GM23338 (cell line): Measurements from ENCODE around the gene ASTE1. TPM values are rescaled to one million over a fixed set of nuclear protein-coding genes. Genes with fewer than 3 reads are reported as not detected.

Source experiments
- ATAC-seq: fragments of 200-7000 bp; cut with Tn5 transposase; 3 replicates; pipeline ENCODE4 v1.9.1; 2020
- DNase-seq: peaks from one replicate; pipeline ENCODE4 v3.0.0-alpha.2; 2015; ENCODE audit warnings: low spot score
- H2AFZ ChIP-seq: fragments of 200-600 bp; sonication (generic); 2 replicates; pipeline ENCODE4 v1.8.0; 2016; ENCODE audit warnings: antibody characterized with exemption, mild to moderate bottlenecking, moderate library complexity
- H3F3A ChIP-seq: fragments of 200-600 bp; sonication (generic); replicated peaks from 2 replicates; pipeline ENCODE4 v1.8.0; 2017; ENCODE audit warnings: antibody characterized with exemption, mixed run types, low read depth
- H3K27ac ChIP-seq: fragments of 200-600 bp; sonication (generic); 2 replicates; pipeline ENCODE4 v1.6.1; 2016; ENCODE audit warnings: low read depth
- H3K27me3 ChIP-seq: fragments of 200-600 bp; sonication (generic); 2 replicates; pipeline ENCODE4 v1.8.0; 2016; ENCODE audit warnings: mild to moderate bottlenecking, mixed run types, moderate library complexity; ENCODE audit not compliant: insufficient read depth
- H3K36me3 ChIP-seq: fragments of 200-600 bp; sonication (generic); 2 replicates; pipeline ENCODE4 v1.8.0; 2016; ENCODE audit warnings: mild to moderate bottlenecking; ENCODE audit not compliant: insufficient read depth
- H3K4me1 ChIP-seq: fragments of 200-600 bp; sonication (generic); 2 replicates; pipeline ENCODE4 v1.8.0; 2016; ENCODE audit warnings: mild to moderate bottlenecking, moderate library complexity; ENCODE audit not compliant: insufficient read depth
- H3K4me2 ChIP-seq: fragments of 200-600 bp; sonication (generic); 2 replicates; pipeline ENCODE4 v1.7.1; 2017; ENCODE audit warnings: mixed run types
- H3K4me3 ChIP-seq: fragments of 200-600 bp; sonication (generic); 2 replicates; pipeline ENCODE4 v1.6.1; 2016; ENCODE audit warnings: mixed run types
- H3K79me2 ChIP-seq: fragments of 200-600 bp; sonication (generic); replicated peaks from 2 replicates; pipeline ENCODE4 v1.8.0; 2017; ENCODE audit warnings: mild to moderate bottlenecking; ENCODE audit not compliant: insufficient read depth
- H3K9me2 ChIP-seq: fragments of 200-600 bp; sonication (generic); 2 replicates; pipeline ENCODE4 v1.8.0; 2017; ENCODE audit not compliant: insufficient read depth
- H4K20me1 ChIP-seq: fragments of 200-600 bp; sonication (generic); replicated peaks from 2 replicates; pipeline ENCODE4 v1.8.0; 2017; ENCODE audit warnings: mild to moderate bottlenecking; ENCODE audit not compliant: insufficient read depth
- H3K27ac Mint-ChIP-seq: 2 replicates; pipeline ENCODE4 v1.8.0; 2020; ENCODE audit warnings: inconsistent platforms, mild to moderate bottlenecking, moderate library complexity, mixed read lengths
- H3K27me3 Mint-ChIP-seq: 3 replicates; pipeline ENCODE4 v1.8.0; 2022; ENCODE audit warnings: low read depth, mild to moderate bottlenecking, moderate library complexity, mixed read lengths, inconsistent platforms; ENCODE audit not compliant: insufficient read depth, poor library complexity
- H3K36me3 Mint-ChIP-seq: 3 replicates; pipeline ENCODE4 v1.8.0; 2021; ENCODE audit warnings: low read depth, mild to moderate bottlenecking, inconsistent platforms, moderate library complexity, mixed read lengths
- H3K4me1 Mint-ChIP-seq: 3 replicates; pipeline ENCODE4 v1.8.0; 2020; ENCODE audit warnings: mild to moderate bottlenecking, inconsistent platforms, mixed read lengths
- H3K4me3 Mint-ChIP-seq: 3 replicates; pipeline ENCODE4 v1.8.0; 2021; ENCODE audit warnings: moderate library complexity, mild to moderate bottlenecking, inconsistent platforms, mixed read lengths
- H3K9me3 Mint-ChIP-seq: 3 replicates; pipeline ENCODE4 v1.8.0; 2020; ENCODE audit warnings: moderate library complexity, mild to moderate bottlenecking, inconsistent platforms, mixed read lengths
- CREB1 ChIP-seq: fragments of 250-450 bp; sonication (Bioruptor Pico); IDR thresholded peaks from 2 replicates; pipeline ENCODE4 v1.5.0; 2020; ENCODE audit warnings: low read depth, mild to moderate bottlenecking, moderate library complexity
- EZH2 ChIP-seq: fragments of 200-600 bp; sonication (generic); IDR thresholded peaks from one replicate; pipeline ENCODE4 v1.8.0; 2017; ENCODE audit warnings: antibody characterized with exemption, mild to moderate bottlenecking, low read depth; ENCODE audit not compliant: unreplicated experiment
- JUNB ChIP-seq: IDR thresholded peaks from one replicate; pipeline ENCODE4 v1.6.1; 2016; ENCODE audit warnings: antibody characterized with exemption; ENCODE audit not compliant: unreplicated experiment
- NANOG ChIP-seq: IDR thresholded peaks from 2 replicates; pipeline ENCODE4 v1.6.1; 2016; ENCODE audit warnings: antibody characterized with exemption, borderline replicate concordance
- POLR2AphosphoS5 ChIP-seq: IDR thresholded peaks from 2 replicates; pipeline ENCODE4 v1.6.1; 2016; ENCODE audit warnings: antibody characterized with exemption, low read depth
- STAT1 ChIP-seq: IDR thresholded peaks from one replicate; pipeline ENCODE4 v1.6.1; 2016; ENCODE audit warnings: antibody characterized with exemption; ENCODE audit not compliant: unreplicated experiment
- ZNF114 ChIP-seq: fragments of 250-450 bp; sonication (Bioruptor Pico); IDR thresholded peaks from 2 replicates; pipeline ENCODE4 v1.5.0; 2020; ENCODE audit warnings: mild to moderate bottlenecking, moderate library complexity
- ZNF331 ChIP-seq: fragments of 250-450 bp; sonication (Bioruptor Pico); IDR thresholded peaks from 2 replicates; pipeline ENCODE4 v1.5.0; 2020; ENCODE audit warnings: low read depth, mild to moderate bottlenecking, moderate library complexity
- polyA plus RNA-seq: library from polyadenylated mRNA; unstranded; fragments of >200 nt; fragmentation: Nextera tagmentation; extraction: Ambion mirVana; gene quantifications from 2 replicates; pipeline ENCODE4 v1.2.1, GENCODE V29; 2016
- total RNA-seq: library from RNA; depleted of rRNA; stranded (reverse); fragments of >200 nt; shearing (Covaris generic); gene quantifications from 2 replicates; pipeline ENCODE4 v1.2.3, GENCODE V29; 2014
- TF ChIP-seq, protein P1 (sequence below): IDR thresholded peaks from 2 replicates; pipeline ENCODE4 v1.6.1; 2016; ENCODE audit warnings: antibody characterized with exemption
- TF ChIP-seq, protein P2 (sequence below): IDR thresholded peaks from one replicate; pipeline ENCODE4 v1.6.1; 2018; ENCODE audit warnings: antibody characterized with exemption; ENCODE audit not compliant: unreplicated experiment
- TF ChIP-seq, protein P3 (sequence below), 2 experiments: fragments of 200-600 bp in 1 of 2; sonication (generic) in 1 of 2; conservative IDR thresholded peaks; 2 replicates each; pipeline versions ENCODE4 v1.5.1 to v1.6.1; 2016 to 2017; ENCODE audit warnings: antibody characterized with exemption in 2 of 2, low read depth in 2 of 2, mild to moderate bottlenecking in 2 of 2, moderate library complexity in 1 of 2
- TF ChIP-seq, protein P4 (sequence below): fragments of 250-450 bp; sonication (Bioruptor Pico); IDR thresholded peaks from 2 replicates; pipeline ENCODE4 v1.5.0; 2020; ENCODE audit warnings: mild to moderate bottlenecking, moderate library complexity

ASTE1 gene
- total and polyA plus RNA-seq, 2 experiments from 2014 or later = 4.9 to 8.9 TPM

DNA sequence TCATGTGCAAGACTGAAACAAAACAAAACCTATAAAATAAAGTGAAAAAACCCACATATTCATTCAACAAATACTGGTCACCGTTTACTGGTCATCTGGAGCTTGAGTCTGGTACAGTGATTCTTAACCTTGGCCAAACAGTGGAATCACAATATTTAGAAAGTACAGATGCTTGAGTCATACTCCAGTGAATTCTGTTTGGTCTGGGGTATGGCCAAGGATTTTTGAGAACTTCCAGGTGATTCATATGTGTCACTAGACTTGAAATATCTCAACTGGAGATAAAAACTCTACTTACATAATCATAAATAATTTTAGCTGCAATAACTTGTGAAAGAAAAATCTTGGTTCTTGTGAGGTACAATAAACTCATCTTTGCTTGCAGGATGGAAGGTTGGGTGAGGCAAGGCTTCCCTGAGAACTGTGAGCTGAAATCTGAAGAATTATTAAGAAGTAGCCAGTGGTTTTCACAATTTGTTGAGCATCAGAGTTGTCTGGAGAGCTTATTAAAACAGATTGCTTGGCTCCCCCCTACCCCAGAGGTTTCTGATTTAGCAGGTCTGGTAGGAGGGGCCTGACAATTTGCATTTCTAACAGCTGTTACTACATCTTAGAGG is 9.7 kb upstream of the ASTE1 start:
- Mint-ChIP-seq H3K9me3 (peaks cover under 1% of the 10 kb centered on the region; the same call in 1 of the 3 replicates), H3K4me1 (peaks cover 13% of the 10 kb centered on the region; the same call in 2 of the 3 replicates), H3K36me3 (peaks cover under 1% of the 10 kb centered on the region; the same call in 1 of the 3 replicates), H3K4me3 (no peak overlapping the region), H3K27me3 (no peaks in the 10 kb centered on the region), H3K27ac (no peak overlapping the region)
- ATAC-seq (no peak), DNase-seq (no peak)
- Histone ChIP-seq H2AFZ (no peak overlapping the region), H3F3A (no peaks in the 10 kb centered on the region), H3K27me3 (no peaks in the 10 kb centered on the region), H4K20me1 (no peaks in the 10 kb centered on the region), H3K27ac (no peak overlapping the region), H3K9me2 (no peaks in the 10 kb centered on the region), H3K4me2 (no peak overlapping the region), H3K4me3 (no peak overlapping the region), H3K36me3 (no peaks in the 10 kb centered on the region), H3K79me2 (no peaks in the 10 kb centered on the region), H3K4me1 (peaks cover under 1% of the 10 kb centered on the region; the same call in 1 of the 2 replicates)
- no peak for TF ChIP-seq EZH2
- TF ChIP-seq, protein P1, sequence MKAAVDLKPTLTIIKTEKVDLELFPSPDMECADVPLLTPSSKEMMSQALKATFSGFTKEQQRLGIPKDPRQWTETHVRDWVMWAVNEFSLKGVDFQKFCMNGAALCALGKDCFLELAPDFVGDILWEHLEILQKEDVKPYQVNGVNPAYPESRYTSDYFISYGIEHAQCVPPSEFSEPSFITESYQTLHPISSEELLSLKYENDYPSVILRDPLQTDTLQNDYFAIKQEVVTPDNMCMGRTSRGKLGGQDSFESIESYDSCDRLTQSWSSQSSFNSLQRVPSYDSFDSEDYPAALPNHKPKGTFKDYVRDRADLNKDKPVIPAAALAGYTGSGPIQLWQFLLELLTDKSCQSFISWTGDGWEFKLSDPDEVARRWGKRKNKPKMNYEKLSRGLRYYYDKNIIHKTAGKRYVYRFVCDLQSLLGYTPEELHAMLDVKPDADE = no peak
- no peak for TF ChIP-seq POLR2AphosphoS5
- TF ChIP-seq, protein P2, sequence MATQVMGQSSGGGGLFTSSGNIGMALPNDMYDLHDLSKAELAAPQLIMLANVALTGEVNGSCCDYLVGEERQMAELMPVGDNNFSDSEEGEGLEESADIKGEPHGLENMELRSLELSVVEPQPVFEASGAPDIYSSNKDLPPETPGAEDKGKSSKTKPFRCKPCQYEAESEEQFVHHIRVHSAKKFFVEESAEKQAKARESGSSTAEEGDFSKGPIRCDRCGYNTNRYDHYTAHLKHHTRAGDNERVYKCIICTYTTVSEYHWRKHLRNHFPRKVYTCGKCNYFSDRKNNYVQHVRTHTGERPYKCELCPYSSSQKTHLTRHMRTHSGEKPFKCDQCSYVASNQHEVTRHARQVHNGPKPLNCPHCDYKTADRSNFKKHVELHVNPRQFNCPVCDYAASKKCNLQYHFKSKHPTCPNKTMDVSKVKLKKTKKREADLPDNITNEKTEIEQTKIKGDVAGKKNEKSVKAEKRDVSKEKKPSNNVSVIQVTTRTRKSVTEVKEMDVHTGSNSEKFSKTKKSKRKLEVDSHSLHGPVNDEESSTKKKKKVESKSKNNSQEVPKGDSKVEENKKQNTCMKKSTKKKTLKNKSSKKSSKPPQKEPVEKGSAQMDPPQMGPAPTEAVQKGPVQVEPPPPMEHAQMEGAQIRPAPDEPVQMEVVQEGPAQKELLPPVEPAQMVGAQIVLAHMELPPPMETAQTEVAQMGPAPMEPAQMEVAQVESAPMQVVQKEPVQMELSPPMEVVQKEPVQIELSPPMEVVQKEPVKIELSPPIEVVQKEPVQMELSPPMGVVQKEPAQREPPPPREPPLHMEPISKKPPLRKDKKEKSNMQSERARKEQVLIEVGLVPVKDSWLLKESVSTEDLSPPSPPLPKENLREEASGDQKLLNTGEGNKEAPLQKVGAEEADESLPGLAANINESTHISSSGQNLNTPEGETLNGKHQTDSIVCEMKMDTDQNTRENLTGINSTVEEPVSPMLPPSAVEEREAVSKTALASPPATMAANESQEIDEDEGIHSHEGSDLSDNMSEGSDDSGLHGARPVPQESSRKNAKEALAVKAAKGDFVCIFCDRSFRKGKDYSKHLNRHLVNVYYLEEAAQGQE = no peak
- TF ChIP-seq JUNB = no peak
- TF ChIP-seq, protein P3, sequence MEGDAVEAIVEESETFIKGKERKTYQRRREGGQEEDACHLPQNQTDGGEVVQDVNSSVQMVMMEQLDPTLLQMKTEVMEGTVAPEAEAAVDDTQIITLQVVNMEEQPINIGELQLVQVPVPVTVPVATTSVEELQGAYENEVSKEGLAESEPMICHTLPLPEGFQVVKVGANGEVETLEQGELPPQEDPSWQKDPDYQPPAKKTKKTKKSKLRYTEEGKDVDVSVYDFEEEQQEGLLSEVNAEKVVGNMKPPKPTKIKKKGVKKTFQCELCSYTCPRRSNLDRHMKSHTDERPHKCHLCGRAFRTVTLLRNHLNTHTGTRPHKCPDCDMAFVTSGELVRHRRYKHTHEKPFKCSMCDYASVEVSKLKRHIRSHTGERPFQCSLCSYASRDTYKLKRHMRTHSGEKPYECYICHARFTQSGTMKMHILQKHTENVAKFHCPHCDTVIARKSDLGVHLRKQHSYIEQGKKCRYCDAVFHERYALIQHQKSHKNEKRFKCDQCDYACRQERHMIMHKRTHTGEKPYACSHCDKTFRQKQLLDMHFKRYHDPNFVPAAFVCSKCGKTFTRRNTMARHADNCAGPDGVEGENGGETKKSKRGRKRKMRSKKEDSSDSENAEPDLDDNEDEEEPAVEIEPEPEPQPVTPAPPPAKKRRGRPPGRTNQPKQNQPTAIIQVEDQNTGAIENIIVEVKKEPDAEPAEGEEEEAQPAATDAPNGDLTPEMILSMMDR (conservative IDR thresholded peaks at IDR 0.05; ENCODE audit: low read depth in 2 of 2) = no peak
- TF ChIP-seq STAT1 = no peak
- TF ChIP-seq ZNF114 = no peak
- TF ChIP-seq NANOG = no peak
- TF ChIP-seq, protein P4, sequence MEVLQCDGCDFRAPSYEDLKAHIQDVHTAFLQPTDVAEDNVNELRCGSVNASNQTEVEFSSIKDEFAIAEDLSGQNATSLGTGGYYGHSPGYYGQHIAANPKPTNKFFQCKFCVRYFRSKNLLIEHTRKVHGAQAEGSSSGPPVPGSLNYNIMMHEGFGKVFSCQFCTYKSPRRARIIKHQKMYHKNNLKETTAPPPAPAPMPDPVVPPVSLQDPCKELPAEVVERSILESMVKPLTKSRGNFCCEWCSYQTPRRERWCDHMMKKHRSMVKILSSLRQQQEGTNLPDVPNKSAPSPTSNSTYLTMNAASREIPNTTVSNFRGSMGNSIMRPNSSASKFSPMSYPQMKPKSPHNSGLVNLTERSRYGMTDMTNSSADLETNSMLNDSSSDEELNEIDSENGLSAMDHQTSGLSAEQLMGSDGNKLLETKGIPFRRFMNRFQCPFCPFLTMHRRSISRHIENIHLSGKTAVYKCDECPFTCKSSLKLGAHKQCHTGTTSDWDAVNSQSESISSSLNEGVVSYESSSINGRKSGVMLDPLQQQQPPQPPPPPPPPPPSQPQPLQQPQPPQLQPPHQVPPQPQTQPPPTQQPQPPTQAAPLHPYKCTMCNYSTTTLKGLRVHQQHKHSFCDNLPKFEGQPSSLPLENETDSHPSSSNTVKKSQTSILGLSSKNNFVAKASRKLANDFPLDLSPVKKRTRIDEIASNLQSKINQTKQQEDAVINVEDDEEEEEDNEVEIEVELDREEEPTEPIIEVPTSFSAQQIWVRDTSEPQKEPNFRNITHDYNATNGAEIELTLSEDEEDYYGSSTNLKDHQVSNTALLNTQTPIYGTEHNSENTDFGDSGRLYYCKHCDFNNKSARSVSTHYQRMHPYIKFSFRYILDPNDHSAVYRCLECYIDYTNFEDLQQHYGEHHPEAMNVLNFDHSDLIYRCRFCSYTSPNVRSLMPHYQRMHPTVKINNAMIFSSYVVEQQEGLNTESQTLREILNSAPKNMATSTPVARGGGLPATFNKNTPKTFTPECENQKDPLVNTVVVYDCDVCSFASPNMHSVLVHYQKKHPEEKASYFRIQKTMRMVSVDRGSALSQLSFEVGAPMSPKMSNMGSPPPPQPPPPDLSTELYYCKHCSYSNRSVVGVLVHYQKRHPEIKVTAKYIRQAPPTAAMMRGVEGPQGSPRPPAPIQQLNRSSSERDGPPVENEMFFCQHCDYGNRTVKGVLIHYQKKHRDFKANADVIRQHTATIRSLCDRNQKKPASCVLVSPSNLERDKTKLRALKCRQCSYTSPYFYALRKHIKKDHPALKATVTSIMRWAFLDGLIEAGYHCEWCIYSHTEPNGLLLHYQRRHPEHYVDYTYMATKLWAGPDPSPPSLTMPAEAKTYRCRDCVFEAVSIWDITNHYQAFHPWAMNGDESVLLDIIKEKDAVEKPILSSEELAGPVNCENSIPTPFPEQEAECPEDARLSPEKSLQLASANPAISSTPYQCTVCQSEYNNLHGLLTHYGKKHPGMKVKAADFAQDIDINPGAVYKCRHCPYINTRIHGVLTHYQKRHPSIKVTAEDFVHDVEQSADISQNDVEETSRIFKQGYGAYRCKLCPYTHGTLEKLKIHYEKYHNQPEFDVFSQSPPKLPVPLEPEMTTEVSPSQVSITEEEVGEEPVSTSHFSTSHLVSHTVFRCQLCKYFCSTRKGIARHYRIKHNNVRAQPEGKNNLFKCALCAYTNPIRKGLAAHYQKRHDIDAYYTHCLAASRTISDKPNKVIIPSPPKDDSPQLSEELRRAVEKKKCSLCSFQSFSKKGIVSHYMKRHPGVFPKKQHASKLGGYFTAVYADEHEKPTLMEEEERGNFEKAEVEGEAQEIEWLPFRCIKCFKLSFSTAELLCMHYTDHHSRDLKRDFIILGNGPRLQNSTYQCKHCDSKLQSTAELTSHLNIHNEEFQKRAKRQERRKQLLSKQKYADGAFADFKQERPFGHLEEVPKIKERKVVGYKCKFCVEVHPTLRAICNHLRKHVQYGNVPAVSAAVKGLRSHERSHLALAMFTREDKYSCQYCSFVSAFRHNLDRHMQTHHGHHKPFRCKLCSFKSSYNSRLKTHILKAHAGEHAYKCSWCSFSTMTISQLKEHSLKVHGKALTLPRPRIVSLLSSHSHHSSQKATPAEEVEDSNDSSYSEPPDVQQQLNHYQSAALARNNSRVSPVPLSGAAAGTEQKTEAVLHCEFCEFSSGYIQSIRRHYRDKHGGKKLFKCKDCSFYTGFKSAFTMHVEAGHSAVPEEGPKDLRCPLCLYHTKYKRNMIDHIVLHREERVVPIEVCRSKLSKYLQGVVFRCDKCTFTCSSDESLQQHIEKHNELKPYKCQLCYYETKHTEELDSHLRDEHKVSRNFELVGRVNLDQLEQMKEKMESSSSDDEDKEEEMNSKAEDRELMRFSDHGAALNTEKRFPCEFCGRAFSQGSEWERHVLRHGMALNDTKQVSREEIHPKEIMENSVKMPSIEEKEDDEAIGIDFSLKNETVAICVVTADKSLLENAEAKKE (CRISPR knock-in tag) = no peak
- no peak for TF ChIP-seq CREB1 (CRISPR knock-in tag)
- no peak for TF ChIP-seq ZNF331
